NCI-H1436 (cell line): Measurements from ENCODE around the gene MRTFB.
"Not testable (repeated sequence)": the region's sequence is repeated elsewhere in the genome, so short reads cannot be mapped to it uniquely, and the experiment has no call there.

Experiments used
- DNase-seq: peaks from one replicate; lab custom pipeline; 2025; lab: John Stamatoyannopoulos, UW

The MRTFB gene

GRCh38 chr16:14105760-14106375 lies 34.7 kb downstream of the MRTFB start:
- DNase-seq: no peak

DNA sequence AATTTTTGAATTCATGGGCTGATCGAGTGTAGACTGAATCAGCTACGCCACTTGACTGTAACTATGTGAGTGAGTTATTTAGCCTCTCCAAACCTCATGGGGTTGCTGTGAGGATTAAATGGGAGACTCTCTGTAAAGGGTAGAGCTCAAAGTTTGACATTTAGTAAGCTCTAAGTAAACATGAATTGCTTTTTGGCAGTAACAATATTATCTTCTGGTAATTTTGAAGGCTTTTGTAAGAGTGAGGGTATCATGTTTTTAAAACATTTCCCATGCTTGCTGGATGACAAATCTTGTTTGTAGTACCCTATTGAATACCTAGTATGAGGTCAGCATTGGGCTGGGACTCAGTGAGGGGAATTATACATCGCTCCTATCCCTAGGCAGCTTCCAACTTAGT lies 35.3 kb downstream of the MRTFB start:
- no peak for DNase-seq

- DNase-seq: no peak
Measured at GRCh38 chr16:14106961-14107360, 35.8 kb downstream of the MRTFB start.

GRCh38 chr16:14109077-14109775 lies 38.1 kb downstream of the MRTFB start:
- no peak for DNase-seq

- no peak for DNase-seq
Measured at GRCh38 chr16:14109782-14110727, 38.9 kb downstream of the MRTFB start.

GRCh38 chr16:14110728-14111251 lies 39.7 kb downstream of the MRTFB start:
- no peak for DNase-seq

- peak; percentile 45 for DNase-seq
Measured at GRCh38 chr16:14111713-14112538, 40.8 kb downstream of the MRTFB start.

DNA sequence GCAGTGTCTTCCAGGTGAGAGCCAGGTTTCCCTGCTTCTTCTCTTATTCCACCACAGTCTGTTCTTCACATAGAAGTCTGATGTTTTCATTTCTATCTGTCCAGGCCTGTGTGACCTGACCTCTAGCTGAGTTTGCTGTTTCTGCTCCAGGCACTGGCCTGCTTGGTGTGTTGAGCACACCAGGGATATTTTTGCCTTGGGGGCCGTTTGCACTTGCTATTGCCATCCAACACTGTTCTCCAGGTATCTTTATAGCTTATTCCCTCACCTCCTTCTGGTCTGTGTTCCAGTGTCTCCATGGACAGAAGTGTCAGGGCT lies 41.4 kb downstream of the MRTFB start:
- DNase-seq: no peak

DNA sequence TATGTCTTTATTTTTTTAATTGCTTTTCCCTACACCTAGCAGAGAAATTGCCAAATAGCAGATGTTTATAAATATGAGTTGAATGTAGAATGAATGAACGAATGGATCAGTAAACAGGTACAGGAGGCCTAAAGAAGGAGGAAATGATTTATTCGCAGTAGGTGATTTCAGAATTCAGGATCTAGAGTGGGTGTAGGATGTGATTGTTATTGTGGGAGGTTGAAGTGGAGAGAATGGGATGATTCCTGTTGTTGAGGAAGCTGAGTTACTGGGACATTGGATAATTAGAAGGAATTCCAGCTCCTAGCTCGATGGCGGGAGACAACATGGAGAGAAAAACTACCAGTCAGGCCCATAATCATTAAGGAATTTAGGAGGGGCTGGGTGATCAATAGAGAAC lies 42.2 kb downstream of the MRTFB start:
- DNase-seq: no peak

DNA sequence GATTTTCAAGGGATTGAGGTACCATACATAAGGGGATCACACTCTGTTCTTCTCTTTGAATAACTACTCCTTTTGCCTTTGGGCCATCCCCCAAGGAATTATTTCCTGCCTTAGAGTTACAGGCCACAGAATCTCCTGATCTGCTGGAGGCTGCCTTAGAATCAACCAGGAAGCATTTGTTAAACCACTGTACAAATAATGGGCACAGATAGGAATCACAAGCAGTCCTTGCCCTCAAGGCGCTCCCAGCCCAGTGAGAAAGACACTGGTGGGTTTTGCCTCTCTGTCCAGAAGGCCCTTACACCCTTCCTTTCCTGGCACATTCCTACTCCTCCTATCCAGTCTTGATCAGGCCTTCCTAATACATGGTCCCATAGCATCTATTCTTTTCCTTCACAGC lies 45.9 kb downstream of the MRTFB start:
- DNase-seq: no peak

GRCh38 chr16:14119799-14120198 lies 48.7 kb downstream of the MRTFB start:
- no peak for DNase-seq

GRCh38 chr16:14120335-14120734 lies 49.2 kb downstream of the MRTFB start:
- DNase-seq: no peak

DNA sequence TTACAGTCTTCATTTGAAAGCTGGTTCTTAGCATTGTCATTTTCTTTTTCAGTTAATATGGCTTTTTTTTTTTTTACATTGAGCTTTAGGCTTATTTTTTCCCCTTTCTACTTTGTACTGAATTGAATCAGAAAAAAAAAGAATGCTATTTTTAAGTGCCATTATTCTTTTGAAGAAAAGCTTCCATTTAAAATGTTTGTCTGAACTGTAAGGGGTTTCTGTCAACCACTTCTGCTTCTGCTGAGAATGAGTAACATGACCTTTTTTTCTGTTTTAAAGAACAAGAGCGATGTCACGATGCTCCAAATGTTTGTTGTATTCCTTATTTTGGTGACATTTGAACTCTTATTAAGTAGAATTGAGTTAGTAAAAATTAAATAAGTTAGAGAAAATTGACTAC lies 50.0 kb downstream of the MRTFB start:
- no peak for DNase-seq

DNA sequence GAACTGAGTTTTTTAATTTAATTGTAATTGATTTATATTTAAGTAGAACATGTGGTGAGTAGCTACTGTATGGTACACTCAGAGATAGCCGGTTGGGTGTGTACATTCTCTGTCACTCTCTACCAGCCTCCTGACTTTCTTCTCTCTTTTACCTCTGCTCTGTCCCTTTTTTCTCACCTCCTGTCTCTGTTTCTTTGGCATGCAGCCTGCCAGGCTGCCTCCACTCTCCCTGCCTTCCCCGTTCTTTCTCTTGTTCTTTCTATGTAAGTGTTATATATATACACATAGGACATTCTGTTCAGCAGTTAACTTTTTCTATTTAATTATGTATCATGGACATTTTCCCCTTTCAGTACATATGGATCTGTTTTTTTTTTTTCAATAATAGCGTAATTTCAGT lies 50.8 kb downstream of the MRTFB start:
- no peak for DNase-seq

GRCh38 chr16:14122430-14122829 lies 51.3 kb downstream of the MRTFB start:
- not testable (repeated sequence) for DNase-seq

DNA sequence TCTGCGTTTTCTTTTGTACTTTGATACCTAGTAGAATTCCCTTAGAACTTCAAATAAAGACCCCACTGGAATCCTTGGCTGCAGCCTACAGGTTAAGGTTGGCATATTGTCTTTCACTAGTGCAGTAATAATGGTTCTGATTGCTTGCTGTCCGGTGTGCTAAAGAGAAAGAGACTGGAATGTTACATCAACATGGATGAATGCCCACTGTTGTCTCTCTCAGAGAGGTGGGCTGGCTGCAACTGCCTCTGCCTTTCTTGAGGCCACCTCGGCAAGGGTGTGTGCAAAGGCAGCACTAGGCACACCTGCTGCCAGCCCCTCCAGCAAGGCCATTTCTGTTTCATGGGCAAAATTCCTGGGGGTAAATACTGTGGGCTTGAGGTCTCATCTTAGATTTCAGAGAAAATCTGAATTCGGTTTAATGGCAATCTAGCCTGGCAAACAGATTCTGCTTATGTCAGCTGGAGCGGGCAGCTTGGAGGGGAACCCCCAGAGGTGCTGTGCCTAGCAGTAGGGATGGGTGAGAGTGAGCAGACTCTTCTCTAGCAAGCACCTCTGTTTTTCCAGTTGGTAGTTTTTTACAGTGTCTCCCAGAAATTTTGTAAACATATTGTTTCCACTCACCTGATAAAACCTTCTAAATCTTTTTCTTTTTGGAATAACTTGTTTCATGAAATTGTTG lies 54.0 kb downstream of the MRTFB start:
- no peak for DNase-seq

DNA sequence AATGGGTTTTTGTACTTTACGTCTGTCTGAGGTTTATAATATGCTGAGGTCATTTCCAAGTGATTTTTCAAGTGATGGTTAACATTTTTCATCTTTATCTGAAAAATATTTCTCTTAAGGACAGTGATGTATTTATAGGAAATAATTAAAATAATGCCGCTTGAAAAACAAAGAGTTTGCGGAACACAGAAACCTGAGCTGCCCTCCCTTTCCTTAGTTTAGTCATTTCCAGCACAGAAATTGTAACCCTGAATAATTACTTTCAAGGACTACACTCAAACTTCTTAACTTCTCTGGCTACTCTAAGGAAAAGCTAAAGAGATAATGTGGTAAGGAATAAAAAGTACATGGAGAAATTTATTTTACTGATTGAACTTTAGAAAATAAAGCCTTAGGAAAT lies 54.6 kb downstream of the MRTFB start:
- no peak for DNase-seq

GRCh38 chr16:14128097-14128496 lies 57.0 kb downstream of the MRTFB start:
- no peak for DNase-seq

DNA sequence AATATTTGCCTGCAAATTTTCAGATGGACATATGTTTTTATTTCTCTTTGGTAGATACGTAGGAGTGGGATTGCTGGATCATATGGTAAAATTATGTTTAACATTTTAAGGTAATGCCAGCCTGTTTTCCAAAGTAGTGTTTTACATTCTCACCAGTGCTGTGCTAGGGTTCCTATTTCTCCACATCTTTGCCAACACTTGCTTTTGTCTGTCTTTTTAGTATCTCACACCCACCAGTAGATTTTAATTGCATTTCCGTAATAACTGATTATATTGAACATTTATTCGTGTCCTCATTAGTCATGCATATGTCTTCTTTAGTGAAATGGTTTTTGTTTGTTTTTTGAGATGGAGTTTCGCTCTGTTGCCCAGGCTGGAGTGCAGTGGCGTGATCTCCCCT lies 58.4 kb downstream of the MRTFB start:
- no peak for DNase-seq

GRCh38 chr16:14131774-14132695 lies 60.9 kb downstream of the MRTFB start:
- DNase-seq: no peak
